IPS-18a (cell line): ENCODE results near the gene APRT.

Experiments used
- H3K27ac ChIP-seq: one replicate; pipeline ENCODE4 v1.5.1; 2013; ENCODE audit warnings: low read length
- H3K27me3 ChIP-seq: one replicate; pipeline ENCODE4 v1.6.1; 2013; ENCODE audit warnings: mild to moderate bottlenecking, low read length; ENCODE audit not compliant: control insufficient read depth, insufficient read depth
- H3K36me3 ChIP-seq: one replicate; pipeline ENCODE4 v1.6.1; 2013; ENCODE audit warnings: low read depth, low read length; ENCODE audit not compliant: control insufficient read depth
- H3K4me1 ChIP-seq: one replicate; pipeline ENCODE4 v1.6.1; 2013; ENCODE audit warnings: low read depth, low read length; ENCODE audit not compliant: control insufficient read depth
- H3K4me3 ChIP-seq: one replicate; pipeline ENCODE4 v1.5.1; 2013; ENCODE audit warnings: low read length
- H3K9ac ChIP-seq: one replicate; pipeline ENCODE4 v1.6.1; 2013; ENCODE audit warnings: mild to moderate bottlenecking, low read length, moderate library complexity
- H3K9me3 ChIP-seq: one replicate; pipeline ENCODE4 v1.6.1; 2013; ENCODE audit warnings: low read depth, low read length; ENCODE audit not compliant: control insufficient read depth

APRT gene, protein sequence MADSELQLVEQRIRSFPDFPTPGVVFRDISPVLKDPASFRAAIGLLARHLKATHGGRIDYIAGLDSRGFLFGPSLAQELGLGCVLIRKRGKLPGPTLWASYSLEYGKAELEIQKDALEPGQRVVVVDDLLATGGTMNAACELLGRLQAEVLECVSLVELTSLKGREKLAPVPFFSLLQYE

DNA sequence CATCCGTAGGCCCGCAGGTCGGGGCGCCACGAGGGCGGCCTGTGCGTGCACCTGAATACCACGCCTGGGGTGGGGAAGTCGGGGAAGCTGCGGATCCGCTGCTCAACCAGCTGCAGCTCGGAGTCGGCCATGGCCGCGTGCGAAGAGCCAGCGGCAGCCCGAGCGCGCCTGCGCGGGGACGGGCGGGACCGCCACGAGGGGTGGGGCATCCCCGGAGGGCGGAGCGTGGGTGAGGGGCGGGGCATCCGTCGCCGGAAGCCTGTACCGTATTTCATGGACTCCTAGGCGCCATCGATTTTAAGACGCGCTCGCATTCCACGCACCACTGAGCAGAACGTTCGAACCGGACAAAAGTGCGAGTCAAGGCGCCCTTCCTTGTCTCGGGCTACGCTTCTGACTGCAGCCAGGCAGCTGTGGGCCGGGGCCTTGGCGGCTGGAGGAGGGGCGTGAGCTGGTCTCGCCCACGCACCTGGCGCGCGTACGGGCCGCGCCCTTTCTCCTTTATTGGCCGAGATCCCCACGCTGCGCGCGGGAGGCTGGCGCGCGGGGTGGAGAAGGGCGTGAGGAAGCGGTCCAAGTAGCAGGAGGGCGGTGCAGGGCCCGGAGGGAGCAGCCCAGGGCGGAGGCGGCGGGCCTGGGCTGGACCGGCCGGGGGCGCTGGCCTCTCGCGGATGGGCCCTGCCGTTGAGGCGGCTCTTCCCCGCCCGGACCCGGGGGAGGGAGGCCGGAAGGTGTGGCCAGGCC is at the start of gene APRT:
TSS of gene APRT (minus strand) at position 160 of the 744 bp plus-strand sequence. CDS start at position 131, 29 bp downstream.
- H3K27me3 ChIP-seq: no peaks in the 10 kb centered on the region
- H3K4me1 ChIP-seq: peaks cover 7% of the 10 kb centered on the region
- peak within 1 kb of the TSS; percentile 93 for H3K9ac ChIP-seq
- H3K27ac ChIP-seq: peak within 1 kb of the TSS; percentile 88
- peaks cover 31% of the 10 kb centered on the region for H3K36me3 ChIP-seq
- H3K4me3 ChIP-seq: peak within 1 kb of the TSS; percentile 87
- no peaks in the 10 kb centered on the region for H3K9me3 ChIP-seq

DNA sequence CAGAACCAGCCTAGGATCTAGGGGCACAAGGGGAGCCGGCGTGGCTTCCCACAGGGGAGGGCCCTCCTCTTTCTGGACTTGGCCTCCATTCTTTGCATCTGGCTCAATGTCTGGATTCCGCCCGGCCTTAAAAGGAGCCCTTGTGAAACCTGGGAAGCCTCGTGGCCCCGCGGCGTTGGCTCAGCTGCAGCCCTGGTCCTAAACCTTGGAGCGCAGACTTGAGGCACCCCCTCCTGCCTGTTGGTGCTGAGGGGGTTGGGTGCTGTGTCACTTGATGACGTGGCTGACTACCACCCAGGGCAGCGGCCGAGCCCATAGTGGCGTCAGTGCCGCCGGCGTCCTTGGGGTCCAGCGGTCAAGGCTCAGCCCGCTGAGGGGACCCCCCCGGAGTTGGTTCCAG is 49.6 kb upstream of the APRT start:
- peaks cover 3% of the 10 kb centered on the region for H3K4me1 ChIP-seq
- peaks cover 24% of the 10 kb centered on the region for H3K36me3 ChIP-seq
- no peak overlapping the region for H3K4me3 ChIP-seq
- no peaks in the 10 kb centered on the region for H3K9me3 ChIP-seq
- H3K9ac ChIP-seq: no peak overlapping the region
- H3K27ac ChIP-seq: no peak overlapping the region
- H3K27me3 ChIP-seq: no peaks in the 10 kb centered on the region

DNA sequence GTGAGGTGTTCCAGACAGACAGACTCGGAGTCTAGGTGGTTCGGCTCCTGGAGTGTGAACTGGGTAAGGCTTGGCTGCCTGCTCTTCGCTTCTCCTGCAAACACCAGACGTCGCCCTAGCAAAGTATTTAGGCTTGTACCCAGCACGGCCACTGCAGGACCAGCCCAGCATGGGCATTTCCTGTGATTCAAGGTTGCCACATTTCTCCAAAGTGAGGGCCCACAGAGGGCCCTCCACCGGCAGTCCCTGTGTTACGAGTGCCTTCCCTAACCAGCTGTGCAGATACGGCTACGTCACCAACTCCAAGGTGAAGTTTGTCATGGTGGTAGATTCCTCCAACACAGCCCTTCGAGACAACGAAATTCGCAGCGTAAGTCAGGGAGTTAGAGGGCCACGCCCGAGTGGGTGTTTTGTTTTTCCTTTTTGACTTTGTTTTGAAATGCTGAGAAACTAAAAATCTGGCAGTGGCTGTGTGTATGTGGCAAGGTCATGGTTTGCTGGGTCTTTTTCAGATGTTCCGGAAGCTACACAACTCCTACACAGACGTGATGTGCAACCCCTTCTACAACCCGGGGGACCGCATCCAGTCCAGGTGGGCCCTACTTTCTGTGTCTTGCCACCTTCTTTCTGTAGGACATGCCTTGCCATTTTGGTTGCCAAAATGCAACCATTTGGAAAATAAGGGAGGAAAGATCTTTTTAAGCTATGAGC is 47.8 kb upstream of the APRT start:
- no peak overlapping the region for H3K27ac ChIP-seq
- no peak overlapping the region for H3K9ac ChIP-seq
- H3K4me3 ChIP-seq: no peak overlapping the region
- no peaks in the 10 kb centered on the region for H3K27me3 ChIP-seq
- peaks cover 24% of the 10 kb centered on the region for H3K36me3 ChIP-seq
- H3K4me1 ChIP-seq: peaks cover 8% of the 10 kb centered on the region
- no peaks in the 10 kb centered on the region for H3K9me3 ChIP-seq

DNA sequence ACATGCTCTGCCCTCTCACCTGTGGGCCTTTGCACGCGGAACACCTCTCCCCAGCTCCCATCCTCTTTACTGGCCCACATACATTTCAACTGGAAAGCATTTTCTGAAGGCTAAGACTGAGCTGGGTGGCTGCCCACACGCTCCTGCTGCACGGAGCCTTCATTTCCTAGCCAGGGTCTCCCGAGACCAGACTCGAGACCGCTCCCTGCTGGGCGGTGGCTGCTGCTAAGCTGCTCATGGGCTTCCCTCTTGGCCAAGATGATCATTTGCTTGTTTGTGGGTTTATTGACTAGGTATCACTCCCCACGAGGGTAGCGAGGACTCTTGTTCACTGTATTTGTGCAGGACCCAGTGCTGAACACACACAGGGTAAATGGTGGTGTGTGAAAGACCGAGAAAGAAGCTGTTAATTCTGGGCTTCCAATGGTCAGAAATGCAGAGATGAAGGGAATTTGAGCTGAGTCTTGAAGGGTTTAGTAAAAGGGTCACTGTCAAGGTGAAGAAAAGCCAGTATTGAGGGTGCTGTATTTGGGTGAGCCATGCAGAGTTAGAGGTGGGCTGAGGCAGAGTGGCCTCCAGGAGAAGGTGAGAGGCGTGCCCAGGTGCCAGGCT is 46.1 kb upstream of the APRT start:
- Histone ChIP-seq H3K27me3 (no peaks in the 10 kb centered on the region), H3K9me3 (no peaks in the 10 kb centered on the region), H3K27ac (no peak overlapping the region), H3K9ac (peak overlapping the region; percentile 63), H3K4me3 (peak overlapping the region; percentile 84), H3K36me3 (peaks cover 24% of the 10 kb centered on the region), H3K4me1 (peaks cover 8% of the 10 kb centered on the region)

GRCh38 chr16:88856828-88857727 is 45.4 kb upstream of the APRT start, which contains the start of the genes GALNS and TRAPPC2L:
Gene GALNS (minus strand): TSS chr16:88856947. CDS start chr16:88856877, 70 bp downstream.
Gene TRAPPC2L (plus strand): TSS chr16:88857127. CDS start chr16:88857151, 24 bp downstream.
- Histone ChIP-seq H3K27me3 (no peaks in the 10 kb centered on the region), H3K9ac (peak within 1 kb of the TSS; percentile 63), H3K9me3 (no peaks in the 10 kb centered on the region), H3K4me1 (peaks cover 8% of the 10 kb centered on the region), H3K36me3 (peaks cover 22% of the 10 kb centered on the region), H3K4me3 (peak within 1 kb of the TSS; percentile 84), H3K27ac (no peak within 1 kb of the TSS)

DNA sequence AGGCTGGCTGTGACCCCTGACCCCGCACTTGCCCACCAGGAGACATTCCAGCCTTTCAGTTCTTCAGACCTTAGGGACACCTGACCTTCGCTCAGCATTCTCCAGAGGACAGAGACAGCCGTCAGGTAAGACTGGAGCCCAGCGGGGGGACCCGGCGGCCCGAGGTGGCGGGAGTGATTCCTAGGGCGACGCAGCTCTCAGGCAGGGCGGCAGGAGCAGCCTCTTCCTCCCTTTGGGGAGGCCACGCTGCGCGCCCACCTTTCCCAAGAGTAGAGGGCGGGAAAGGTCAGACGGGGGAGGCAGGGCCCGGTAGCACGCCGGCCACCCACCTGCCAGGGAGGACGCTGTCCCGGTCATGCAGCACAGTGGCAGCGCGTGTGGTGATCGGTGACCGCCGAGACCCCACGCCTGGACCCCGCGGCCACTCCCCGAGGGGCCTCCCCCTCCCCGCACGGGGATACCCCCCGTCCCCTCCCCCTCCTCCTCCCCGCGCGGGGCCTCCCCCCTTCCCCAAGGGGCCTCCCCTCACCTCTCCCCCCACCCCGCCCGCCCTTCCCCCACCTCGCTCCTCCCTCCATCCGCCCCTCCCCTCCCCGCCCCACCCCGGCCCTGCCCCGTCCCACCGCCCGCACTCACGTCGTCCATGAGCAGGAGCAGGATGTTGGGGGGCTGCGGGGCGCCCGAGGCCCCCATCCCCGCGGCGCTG is 44.5 kb upstream of the APRT start:
- Histone ChIP-seq H3K9ac (peak overlapping the region; percentile 42), H3K27ac (no peak overlapping the region), H3K27me3 (no peaks in the 10 kb centered on the region), H3K4me3 (peak overlapping the region; percentile 84), H3K9me3 (no peaks in the 10 kb centered on the region), H3K4me1 (peaks cover 8% of the 10 kb centered on the region), H3K36me3 (peaks cover 19% of the 10 kb centered on the region)

DNA sequence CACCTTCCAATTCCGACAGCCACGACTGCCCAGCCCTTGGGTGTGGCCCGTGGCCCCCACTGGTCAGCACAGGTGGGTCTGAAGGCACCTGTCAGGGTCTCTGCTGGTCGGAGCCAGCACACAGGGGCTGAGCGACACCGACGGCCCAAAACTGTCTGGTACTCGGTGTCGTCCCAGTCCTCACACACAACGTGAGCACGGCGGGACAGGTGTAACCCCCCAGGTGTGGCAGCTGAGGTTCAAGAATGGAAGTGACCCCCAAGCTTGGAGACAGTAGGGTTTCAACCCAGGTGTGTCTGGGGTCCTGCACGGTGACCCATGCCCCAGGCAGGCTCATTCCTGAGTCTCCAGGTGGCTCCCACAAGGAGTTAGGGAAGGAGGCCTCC is 44.0 kb upstream of the APRT start:
- Histone ChIP-seq H3K36me3 (peaks cover 19% of the 10 kb centered on the region), H3K4me1 (peaks cover 8% of the 10 kb centered on the region), H3K9ac (peak overlapping the region; percentile 42), H3K27me3 (no peaks in the 10 kb centered on the region), H3K9me3 (no peaks in the 10 kb centered on the region), H3K27ac (no peak overlapping the region), H3K4me3 (peak overlapping the region; percentile 49)

DNA sequence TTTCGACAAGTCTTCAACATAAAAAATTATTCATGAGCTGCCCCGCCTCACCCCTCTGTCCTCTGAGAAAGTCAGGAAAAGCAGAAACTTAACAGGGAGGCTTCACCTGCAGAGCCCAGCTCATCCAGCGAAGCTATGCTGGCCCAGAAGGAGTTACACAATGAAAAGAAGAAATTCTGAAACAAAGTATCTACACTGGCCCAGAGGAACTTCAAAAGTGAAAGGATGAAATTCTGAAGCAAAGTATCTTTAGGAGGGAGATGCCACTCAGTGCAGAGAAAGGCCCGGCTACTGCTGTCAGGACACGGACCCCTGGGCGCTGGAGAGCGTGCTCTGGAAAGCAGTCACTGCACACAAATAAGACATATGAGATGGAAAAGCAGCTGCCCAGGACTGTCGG is 43.4 kb upstream of the APRT start:
- no peaks in the 10 kb centered on the region for H3K9me3 ChIP-seq
- H3K9ac ChIP-seq: no peak overlapping the region
- no peaks in the 10 kb centered on the region for H3K27me3 ChIP-seq
- H3K27ac ChIP-seq: no peak overlapping the region
- no peak overlapping the region for H3K4me3 ChIP-seq
- H3K36me3 ChIP-seq: peaks cover 14% of the 10 kb centered on the region
- H3K4me1 ChIP-seq: peaks cover 8% of the 10 kb centered on the region

DNA sequence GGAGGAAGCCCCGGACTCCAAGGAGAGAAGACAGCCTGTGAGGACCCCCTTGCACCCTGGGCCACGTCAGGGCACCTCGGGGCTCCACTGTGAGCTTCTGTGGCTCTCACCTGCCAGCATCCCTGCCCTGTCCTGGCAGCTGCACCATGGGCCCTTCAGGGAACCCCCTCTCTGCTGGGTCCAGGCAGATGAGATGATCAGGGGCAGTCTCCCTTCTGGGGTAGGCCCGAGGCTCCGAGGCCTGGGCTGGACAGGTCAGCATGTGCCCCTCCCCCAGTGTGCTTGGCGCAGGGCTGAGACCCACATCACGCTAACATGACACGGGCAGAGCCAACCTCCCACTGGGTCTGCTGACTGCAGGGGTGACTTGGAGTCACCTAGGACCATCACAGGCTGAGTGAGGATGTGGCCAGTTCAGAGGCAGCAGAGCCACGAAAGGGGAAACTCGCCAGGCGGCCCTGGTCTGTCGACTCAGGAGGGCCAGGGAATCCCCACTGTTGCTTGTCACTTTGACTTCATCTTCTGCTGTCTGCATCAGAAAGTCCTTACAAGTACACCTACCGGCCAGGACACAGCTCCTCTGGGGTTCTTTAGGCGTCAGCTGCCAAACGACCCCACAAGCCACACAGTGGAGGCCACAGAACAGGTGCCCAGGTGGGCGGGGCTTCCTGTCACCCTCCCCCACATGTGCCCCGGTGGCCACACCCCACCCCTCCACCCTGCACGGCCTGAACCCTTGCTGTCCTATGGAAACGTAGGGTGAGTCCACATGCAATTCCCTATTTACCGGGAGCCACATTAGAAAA is 42.8 kb upstream of the APRT start:
- Histone ChIP-seq H3K9me3 (no peaks in the 10 kb centered on the region), H3K27ac (no peak overlapping the region), H3K9ac (no peak overlapping the region), H3K4me1 (peaks cover 8% of the 10 kb centered on the region), H3K27me3 (no peaks in the 10 kb centered on the region), H3K4me3 (no peak overlapping the region), H3K36me3 (peaks cover 7% of the 10 kb centered on the region)
